Panc1 (cell line): ENCODE results near the gene DCAF10. TPM values are rescaled to one million over a fixed set of nuclear protein-coding genes. Genes with fewer than 3 reads are reported as not detected.

Source experiments
- ATAC-seq: fragments of 200-7000 bp; cut with Tn5 transposase; 2 replicates; pipeline ENCODE4 v1.9.1; 2020; ENCODE audit warnings: mild to moderate bottlenecking, moderate library complexity
- BruUV-seq: library from RNA; stranded (reverse); fragments of 400-500 nt; replicated peaks from 2 replicates; lab custom pipeline; 2021; lab: Mats Ljungman, UMichigan
- CTCF ChIA-PET: fragments of 300-600 bp; sonication (Branson Sonifier 250); formaldehyde crosslinking; loops from one replicate; lab custom pipeline; 2022; ENCODE audit warnings: antibody characterized with exemption; lab: Charles Lee
- POLR2A ChIA-PET: fragments of 300-600 bp; sonication (Branson Sonifier 250); formaldehyde crosslinking; loops from one replicate; lab custom pipeline; 2022; ENCODE audit warnings: antibody characterized with exemption; lab: Charles Lee
- DNase-seq: peaks from one replicate; pipeline ENCODE4 v3.0.0-alpha.2; 2010; ENCODE audit warnings: low read depth, low spot score
- H3K27ac ChIP-seq: 2 replicates; pipeline ENCODE4 v1.5.1; 2011; ENCODE audit warnings: mild to moderate bottlenecking, low read length, inconsistent platforms
- H3K27me3 ChIP-seq: fragments of 200-500 bp; sonication (Bioruptor generic); 2 replicates; pipeline ENCODE4 v1.6.0; 2014; ENCODE audit warnings: low read length, inconsistent platforms; ENCODE audit not compliant: control insufficient read depth, insufficient read depth
- H3K36me3 ChIP-seq: fragments of 200-500 bp; sonication (Bioruptor generic); 2 replicates; pipeline ENCODE4 v1.5.1; 2014; ENCODE audit warnings: inconsistent platforms, mild to moderate bottlenecking, low read length, moderate library complexity; ENCODE audit not compliant: control insufficient read depth, insufficient read depth
- H3K4me1 ChIP-seq: 2 replicates; pipeline ENCODE4 v1.5.1; 2011; ENCODE audit warnings: inconsistent platforms, mild to moderate bottlenecking, low read length, moderate library complexity; ENCODE audit not compliant: control insufficient read depth, insufficient read depth
- H3K4me3 ChIP-seq, 2 experiments: 2 replicates each; pipeline ENCODE4 v1.5.1; 2011 to 2012; ENCODE audit warnings: low read depth in 2 of 2, low read length in 2 of 2, mild to moderate bottlenecking in 2 of 2, inconsistent platforms in 1 of 2, moderate library complexity in 1 of 2
- H3K9me3 ChIP-seq: fragments of 200-500 bp; sonication (Bioruptor generic); 2 replicates; pipeline ENCODE4 v1.5.1; 2014; ENCODE audit warnings: low read depth, mild to moderate bottlenecking, inconsistent platforms, low read length, moderate library complexity; ENCODE audit not compliant: control insufficient read depth, insufficient read depth
- CTCF ChIP-seq: fragments of 450-650 bp; IDR thresholded peaks from 2 replicates; pipeline ENCODE4 v1.5.1; 2017; ENCODE audit warnings: mild to moderate bottlenecking
- POLR2AphosphoS5 ChIP-seq: IDR thresholded peaks from 2 replicates; pipeline ENCODE4 v1.6.1; 2012; ENCODE audit warnings: mild to moderate bottlenecking, low read depth, low read length, moderate library complexity
- REST ChIP-seq, 2 experiments: IDR thresholded peaks; 2 replicates each; pipeline ENCODE4 v1.6.1; 2011 to 2012; ENCODE audit warnings: low read depth in 2 of 2, control low read depth in 1 of 2, low read length in 1 of 2, mild to moderate bottlenecking in 1 of 2, moderate library complexity in 1 of 2; ENCODE audit not compliant: insufficient read depth in 1 of 2
- SIN3A ChIP-seq: IDR thresholded peaks from 2 replicates; pipeline ENCODE4 v1.6.1; 2012; ENCODE audit warnings: low read depth, mild to moderate bottlenecking, low read length, moderate library complexity, borderline replicate concordance; ENCODE audit not compliant: insufficient read depth
- TCF7L2 ChIP-seq: IDR thresholded peaks from 2 replicates; pipeline ENCODE4 v1.6.1; 2011; ENCODE audit warnings: mild to moderate bottlenecking, low read depth, low read length, inconsistent platforms
- in situ Hi-C: cut with HindIII; loops from 2 replicates; pipeline ENCODE4 v1.10.0; 2016; ENCODE audit warnings: low sequenced_read_pairs, low pct_unique_long_range_greater_than_20kb
- intact Hi-C: fragments of 100-400 bp; cut with micrococcal nuclease; formaldehyde crosslinking; loops from one replicate; pipeline ENCODE4 v1.10.0; 2022; ENCODE audit not compliant: unreplicated experiment
- total RNA-seq: library from RNA; stranded (reverse); gene quantifications from one replicate; pipeline ENCODE4 v1.2.1, GENCODE V29; 2021; ENCODE audit not compliant: unreplicated experiment

The DCAF10 gene
- total RNA-seq, 1 experiment from 2014 or later, result 18.5 TPM

GRCh38 chr9:37897665-37898064 lies 97.1 kb downstream of the DCAF10 start:
- BruUV-seq, result no TSS peak
- peaks cover 4% of the 10 kb centered on the region; the same call in 1 of the 2 replicates for H3K36me3 ChIP-seq
- no peaks in the 10 kb centered on the region for H3K9me3 ChIP-seq
- ATAC-seq, result no peak
- no peaks in the 10 kb centered on the region for H3K27me3 ChIP-seq
- POLR2A ChIA-PET, result no interaction called here
- no peak for TF ChIP-seq REST (IDR thresholded peaks at IDR 0.05; ENCODE audit: insufficient read depth in 1 of 2, low read depth in 2 of 2, low read length in 1 of 2)
- TF ChIP-seq TCF7L2, result no peak
- TF ChIP-seq SIN3A, result no peak
- TF ChIP-seq POLR2AphosphoS5, result no peak
- no peak for TF ChIP-seq CTCF
- no peak overlapping the region for H3K4me3 ChIP-seq
- H3K27ac ChIP-seq, result no peak overlapping the region
- CTCF ChIA-PET, result no interaction called here
- DNase-seq, result no peak
- in situ Hi-C loops (no loop called here), intact Hi-C loops (loop anchor here (10.0 kb wide), 1 partner anchor 497 kb away; the partner anchor contains the start of gene ALDH1B1)
- peaks cover 2% of the 10 kb centered on the region; the same call in 1 of the 2 replicates for H3K4me1 ChIP-seq

- BruUV-seq, result no TSS peak
- DNase-seq (no peak), ATAC-seq (no peak)
- intact Hi-C loops (loop anchor here (10.0 kb wide), 1 partner anchor 496 kb away; the partner anchor contains the start of gene ALDH1B1), in situ Hi-C loops (no loop called here)
- no peak overlapping the region for H3K4me3 ChIP-seq
- peaks cover 3% of the 10 kb centered on the region; the same call in 1 of the 2 replicates for H3K4me1 ChIP-seq
- no peak overlapping the region for H3K27ac ChIP-seq
- ChIA-PET POLR2A (interaction anchor here (0.7 kb wide), 1 partner anchor 365 kb away, joined by 8 read pairs; no protein-coding TSS in a partner anchor), CTCF (interaction anchor here (0.5 kb wide), 1 partner anchor 505 kb away, joined by 7 read pairs; no protein-coding TSS in a partner anchor)
- no peak for TF ChIP-seq TCF7L2
- no peak for TF ChIP-seq SIN3A
- TF ChIP-seq CTCF, result no peak
- no peak for TF ChIP-seq REST (IDR thresholded peaks at IDR 0.05; ENCODE audit: insufficient read depth in 1 of 2, low read depth in 2 of 2, low read length in 1 of 2)
- H3K36me3 ChIP-seq, result peaks cover 7% of the 10 kb centered on the region
- no peaks in the 10 kb centered on the region for H3K9me3 ChIP-seq
- no peaks in the 10 kb centered on the region for H3K27me3 ChIP-seq
Measured at GRCh38 chr9:37899041-37899440, 98.4 kb downstream of the DCAF10 start.
